ENCODE measurements around the gene MFGE8.

Gene MFGE8

GRCh38 chr15:88911766-88912118, 1.4 kb downstream of the MFGE8 start:
- Histone ChIP-seq H3K9ac (ENCODE audit: low read length) (peak overlapping the region; percentile 90), H4K91ac (ENCODE audit: low read length) (no peak overlapping the region), H2BK120ac (ENCODE audit: low read depth, low read length) (no peak overlapping the region), H4K8ac (ENCODE audit: low read length) (no peak overlapping the region), H2BK15ac (ENCODE audit: low read depth, poor library complexity, severe bottlenecking) (no peak overlapping the region), H3K27me3 (ENCODE audit: control insufficient read depth in 1 of 2, insufficient read depth in 1 of 2, low read length in 2 of 2) (no peaks in the 10 kb centered on the region), H3K4me2 (ENCODE audit: low read length, poor library complexity, severe bottlenecking) (peak overlapping the region; percentile 91), H3K79me1 (replicated peaks; ENCODE audit: low read length, poor library complexity, severe bottlenecking) (peaks cover 21% of the 10 kb centered on the region), H3K18ac (ENCODE audit: low read depth in 1 of 2, low read length in 2 of 2) (peak overlapping the region in 1 of 2 experiments; percentile 1), H3K4me1 (ENCODE audit: control insufficient read depth, insufficient read depth, low read depth, low read length) (peaks cover 23% of the 10 kb centered on the region), H2AK5ac (ENCODE audit: low read length, severe bottlenecking) (no peak overlapping the region), H3K4ac (ENCODE audit: low read depth in 1 of 2, low read length in 2 of 2) (no peak overlapping the region), H3K9me3 (ENCODE audit: control insufficient read depth, low read length) (no peaks in the 10 kb centered on the region), H3K36me3 (ENCODE audit: control insufficient read depth in 1 of 2, insufficient read depth in 2 of 2, low read depth in 1 of 2, low read length in 2 of 2) (peaks cover 9 to 38% of the 10 kb centered on the region in 2 experiments), H3K14ac (ENCODE audit: low read length in 2 of 2) (no peak overlapping the region), H3K4me3 (ENCODE audit: insufficient read depth in 1 of 2, low read depth in 1 of 2, low read length in 2 of 2) (peak overlapping the region in 1 of 2 experiments; percentile 90), H3K23ac (ENCODE audit: low read length in 2 of 2) (no peak overlapping the region), H2BK5ac (ENCODE audit: low read depth, low read length, poor library complexity, severe bottlenecking) (no peak overlapping the region), H2AFZ (ENCODE audit: low read depth, low read length) (no peak overlapping the region), H2BK12ac (ENCODE audit: low read length in 2 of 2) (peak overlapping the region in 1 of 2 experiments; percentile 51), H3K27ac (ENCODE audit: low read length, poor library complexity, severe bottlenecking) (no peak overlapping the region)
- peak; percentile 54 for DNase-seq
- WGBS, result 41% methylated on average over 3 of the region's 5 CpGs

GRCh38 chr15:88909956-88910831, 3.0 kb downstream of the MFGE8 start:
- DNase-seq, result no peak
- Histone ChIP-seq H2BK120ac (ENCODE audit: low read depth, low read length) (no peak overlapping the region), H3K4ac (ENCODE audit: low read depth in 1 of 2, low read length in 2 of 2) (no peak overlapping the region), H3K9ac (ENCODE audit: low read length) (no peak overlapping the region), H3K23ac (ENCODE audit: low read length in 2 of 2) (no peak overlapping the region), H2BK12ac (ENCODE audit: low read length in 2 of 2) (peak overlapping the region in 1 of 2 experiments; percentile 7), H3K4me3 (ENCODE audit: insufficient read depth in 1 of 2, low read depth in 1 of 2, low read length in 2 of 2) (no peak overlapping the region), H3K79me1 (replicated peaks; ENCODE audit: low read length, poor library complexity, severe bottlenecking) (peaks cover 27% of the 10 kb centered on the region), H2BK5ac (ENCODE audit: low read depth, low read length, poor library complexity, severe bottlenecking) (no peak overlapping the region), H3K4me1 (ENCODE audit: control insufficient read depth, insufficient read depth, low read depth, low read length) (peaks cover 23% of the 10 kb centered on the region), H4K91ac (ENCODE audit: low read length) (no peak overlapping the region), H2AFZ (ENCODE audit: low read depth, low read length) (no peak overlapping the region), H3K9me3 (ENCODE audit: control insufficient read depth, low read length) (no peaks in the 10 kb centered on the region), H3K36me3 (ENCODE audit: control insufficient read depth in 1 of 2, insufficient read depth in 2 of 2, low read depth in 1 of 2, low read length in 2 of 2) (peaks cover 22 to 50% of the 10 kb centered on the region in 2 experiments), H4K8ac (ENCODE audit: low read length) (no peak overlapping the region), H3K4me2 (ENCODE audit: low read length, poor library complexity, severe bottlenecking) (no peak overlapping the region), H3K18ac (ENCODE audit: low read depth in 1 of 2, low read length in 2 of 2) (no peak overlapping the region), H2BK15ac (ENCODE audit: low read depth, poor library complexity, severe bottlenecking) (no peak overlapping the region), H3K27me3 (ENCODE audit: control insufficient read depth in 1 of 2, insufficient read depth in 1 of 2, low read length in 2 of 2) (no peaks in the 10 kb centered on the region), H3K14ac (ENCODE audit: low read length in 2 of 2) (no peak overlapping the region), H3K27ac (ENCODE audit: low read length, poor library complexity, severe bottlenecking) (no peak overlapping the region), H2AK5ac (ENCODE audit: low read length, severe bottlenecking) (no peak overlapping the region)
- WGBS, result 94% methylated on average over 11 of the region's 12 CpGs

DNA sequence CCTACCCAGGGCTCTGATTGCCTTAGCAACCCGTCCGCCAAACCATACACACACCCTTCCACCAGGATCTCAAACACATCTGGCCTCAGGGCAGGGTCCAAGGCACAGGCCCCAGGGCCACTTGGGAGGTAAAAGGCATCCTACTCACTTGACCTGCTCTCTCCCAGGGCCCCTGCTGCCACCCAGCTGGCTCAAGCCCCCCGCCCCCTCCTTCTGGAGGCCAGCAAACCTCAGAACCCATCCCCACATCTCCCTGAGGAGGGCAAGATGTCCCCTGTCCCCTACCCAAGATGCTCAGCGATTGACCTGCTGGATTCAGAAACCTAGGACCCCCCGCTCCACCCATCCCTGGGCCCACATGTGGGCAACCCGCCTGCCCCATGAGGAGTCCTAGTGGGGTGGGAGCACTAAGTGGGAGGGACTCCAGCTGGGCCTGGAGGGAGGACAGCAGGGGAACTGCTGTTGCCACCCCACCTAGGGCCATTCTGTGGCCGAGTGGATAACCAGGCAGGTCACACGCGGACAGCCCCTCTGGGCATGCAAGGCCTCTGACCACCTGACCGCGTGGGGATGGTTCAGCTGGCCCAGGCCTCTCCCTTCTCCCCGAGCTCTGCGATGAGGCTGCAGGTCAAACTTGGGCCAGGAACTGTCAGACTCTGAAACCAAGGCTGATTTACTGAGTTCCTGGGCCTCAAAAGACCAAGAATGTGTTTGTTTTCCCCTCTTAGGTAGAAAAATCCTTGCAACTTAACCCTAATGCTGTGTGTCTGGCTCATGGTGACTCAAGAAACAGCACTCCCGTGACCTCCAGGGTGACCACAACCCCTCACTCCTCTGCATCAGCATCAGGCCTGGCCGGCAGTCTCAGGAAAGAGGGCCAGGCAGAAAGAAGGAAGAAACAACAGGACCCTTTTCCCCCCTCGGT, 4.2 kb downstream of the MFGE8 start:
- no peak overlapping the region for H3K14ac ChIP-seq (ENCODE audit: low read length in 2 of 2)
- H3K36me3 ChIP-seq (ENCODE audit: control insufficient read depth in 1 of 2, insufficient read depth in 2 of 2, low read depth in 1 of 2, low read length in 2 of 2), result peaks cover 27 to 54% of the 10 kb centered on the region in 2 experiments
- no peak overlapping the region for H3K4ac ChIP-seq (ENCODE audit: low read depth in 1 of 2, low read length in 2 of 2)
- no peak overlapping the region for H3K27ac ChIP-seq (ENCODE audit: low read length, poor library complexity, severe bottlenecking)
- peak overlapping the region; percentile 18 to 24 for H2BK12ac ChIP-seq (ENCODE audit: low read length in 2 of 2)
- no peak overlapping the region for H2BK120ac ChIP-seq (ENCODE audit: low read depth, low read length)
- H3K18ac ChIP-seq (ENCODE audit: low read depth in 1 of 2, low read length in 2 of 2), result peak overlapping the region in 1 of 2 experiments; percentile 14
- H3K4me2 ChIP-seq (ENCODE audit: low read length, poor library complexity, severe bottlenecking), result no peak overlapping the region
- H2BK15ac ChIP-seq (ENCODE audit: low read depth, poor library complexity, severe bottlenecking), result no peak overlapping the region
- H3K4me1 ChIP-seq (ENCODE audit: control insufficient read depth, insufficient read depth, low read depth, low read length), result peaks cover 25% of the 10 kb centered on the region
- peak; percentile 51 for DNase-seq
- H3K9ac ChIP-seq (ENCODE audit: low read length), result peak overlapping the region; percentile 16
- peaks cover 30% of the 10 kb centered on the region for H3K79me1 ChIP-seq (replicated peaks; ENCODE audit: low read length, poor library complexity, severe bottlenecking)
- no peak overlapping the region for H4K8ac ChIP-seq (ENCODE audit: low read length)
- H3K23ac ChIP-seq (ENCODE audit: low read length in 2 of 2), result no peak overlapping the region
- 77% methylated on average over 16 of the region's 16 CpGs for WGBS
- no peaks in the 10 kb centered on the region for H3K9me3 ChIP-seq (ENCODE audit: control insufficient read depth, low read length)
- no peak overlapping the region for H2AK5ac ChIP-seq (ENCODE audit: low read length, severe bottlenecking)
- H2AFZ ChIP-seq (ENCODE audit: low read depth, low read length), result no peak overlapping the region
- no peak overlapping the region for H2BK5ac ChIP-seq (ENCODE audit: low read depth, low read length, poor library complexity, severe bottlenecking)
- H3K4me3 ChIP-seq (ENCODE audit: insufficient read depth in 1 of 2, low read depth in 1 of 2, low read length in 2 of 2), result no peak overlapping the region
- H4K91ac ChIP-seq (ENCODE audit: low read length), result no peak overlapping the region
- H3K27me3 ChIP-seq (ENCODE audit: control insufficient read depth in 1 of 2, insufficient read depth in 1 of 2, low read length in 2 of 2), result no peaks in the 10 kb centered on the region

DNA sequence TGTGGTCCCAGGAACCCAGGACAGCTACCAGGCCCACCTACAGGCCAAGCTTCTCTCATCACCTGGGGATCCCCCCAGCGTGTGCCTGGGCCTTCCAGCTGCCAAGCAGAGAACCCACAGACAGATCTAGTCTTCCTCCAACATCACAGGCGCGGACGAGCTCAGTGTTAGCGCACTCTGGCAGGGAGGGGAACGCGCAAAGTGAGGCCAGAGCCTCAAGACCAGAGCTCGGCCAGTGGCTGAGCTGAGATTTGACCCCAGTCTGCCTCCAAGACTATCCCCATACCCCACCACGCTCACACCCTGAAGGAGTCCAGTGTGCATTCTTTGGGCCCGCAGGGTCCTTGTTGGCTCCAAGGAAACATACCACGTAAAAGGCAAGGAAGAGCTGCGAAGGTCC, 5.1 kb downstream of the MFGE8 start:
- no peak overlapping the region for H3K18ac ChIP-seq (ENCODE audit: low read depth in 1 of 2, low read length in 2 of 2)
- no peak overlapping the region for H3K4me2 ChIP-seq (ENCODE audit: low read length, poor library complexity, severe bottlenecking)
- no peak overlapping the region for H3K4ac ChIP-seq (ENCODE audit: low read depth in 1 of 2, low read length in 2 of 2)
- no peak overlapping the region for H4K91ac ChIP-seq (ENCODE audit: low read length)
- no peak overlapping the region for H2AK5ac ChIP-seq (ENCODE audit: low read length, severe bottlenecking)
- H2BK12ac ChIP-seq (ENCODE audit: low read length in 2 of 2), result peak overlapping the region in 1 of 2 experiments; percentile 10
- no peak overlapping the region for H2BK15ac ChIP-seq (ENCODE audit: low read depth, poor library complexity, severe bottlenecking)
- H3K9me3 ChIP-seq (ENCODE audit: control insufficient read depth, low read length), result no peaks in the 10 kb centered on the region
- H2BK5ac ChIP-seq (ENCODE audit: low read depth, low read length, poor library complexity, severe bottlenecking), result no peak overlapping the region
- peaks cover 33% of the 10 kb centered on the region for H3K79me1 ChIP-seq (replicated peaks; ENCODE audit: low read length, poor library complexity, severe bottlenecking)
- no peak overlapping the region for H3K4me3 ChIP-seq (ENCODE audit: insufficient read depth in 1 of 2, low read depth in 1 of 2, low read length in 2 of 2)
- no peak for DNase-seq
- H3K23ac ChIP-seq (ENCODE audit: low read length in 2 of 2), result no peak overlapping the region
- H3K36me3 ChIP-seq (ENCODE audit: control insufficient read depth in 1 of 2, insufficient read depth in 2 of 2, low read depth in 1 of 2, low read length in 2 of 2), result peaks cover 32 to 60% of the 10 kb centered on the region in 2 experiments
- no peak overlapping the region for H3K9ac ChIP-seq (ENCODE audit: low read length)
- H2BK120ac ChIP-seq (ENCODE audit: low read depth, low read length), result no peak overlapping the region
- peaks cover 25% of the 10 kb centered on the region for H3K4me1 ChIP-seq (ENCODE audit: control insufficient read depth, insufficient read depth, low read depth, low read length)
- WGBS, result 91% methylated on average over 12 of the region's 12 CpGs
- no peaks in the 10 kb centered on the region for H3K27me3 ChIP-seq (ENCODE audit: control insufficient read depth in 1 of 2, insufficient read depth in 1 of 2, low read length in 2 of 2)
- no peak overlapping the region for H4K8ac ChIP-seq (ENCODE audit: low read length)
- H3K14ac ChIP-seq (ENCODE audit: low read length in 2 of 2), result no peak overlapping the region
- no peak overlapping the region for H3K27ac ChIP-seq (ENCODE audit: low read length, poor library complexity, severe bottlenecking)
- no peak overlapping the region for H2AFZ ChIP-seq (ENCODE audit: low read depth, low read length)
